H1 (cell line): ENCODE data around the gene GPR141. TPM values are rescaled to one million over a fixed set of nuclear protein-coding genes. Genes with fewer than 3 reads are reported as not detected.

Experiments
- CTCF ChIA-PET: fragments of 300-600 bp; sonication (Branson Sonifier 250); formaldehyde crosslinking; loops from one replicate; lab custom pipeline; 2021; ENCODE audit not compliant: partially characterized antibody; lab: Charles Lee
- POLR2A ChIA-PET: fragments of 300-600 bp; sonication (Branson Sonifier 250); formaldehyde crosslinking; loops from one replicate; lab custom pipeline; 2021; ENCODE audit warnings: inconsistent platforms; ENCODE audit not compliant: partially characterized antibody; lab: Charles Lee
- DNase-seq, 2 experiments: peaks; one replicate each; pipeline versions ENCODE4 v3.0.0 to v3.0.0-alpha.2; 2010 to 2022; ENCODE audit warnings: low spot score in 2 of 2, low read depth in 1 of 2, mixed read lengths in 1 of 2
- FAIRE-seq: peaks from 2 replicates; lab custom pipeline; 2011; peaks lifted over from hg19 to GRCh38; lab: Jason Lieb, UNC
- H2AFZ ChIP-seq: 2 replicates; pipeline ENCODE4 v1.8.1; 2012; ENCODE audit warnings: low read length, inconsistent platforms
- H2AK5ac ChIP-seq: 2 replicates; pipeline ENCODE4 v1.6.1; 2013; ENCODE audit warnings: low read depth, low read length
- H2BK120ac ChIP-seq: replicated peaks from 2 replicates; pipeline ENCODE3; 2013; ENCODE audit warnings: low read depth, low read length, inconsistent platforms
- H2BK12ac ChIP-seq: 2 replicates; pipeline ENCODE4 v1.6.1; 2013; ENCODE audit warnings: low read depth, low read length
- H2BK15ac ChIP-seq: 2 replicates; pipeline ENCODE4 v1.6.1; 2013; ENCODE audit warnings: low read length
- H2BK20ac ChIP-seq: 2 replicates; pipeline ENCODE4 v1.6.1; 2013; ENCODE audit warnings: low read length
- H2BK5ac ChIP-seq: 2 replicates; pipeline ENCODE4 v1.6.1; 2013; ENCODE audit warnings: low read depth, low read length
- H3K14ac ChIP-seq: 2 replicates; pipeline ENCODE4 v1.6.1; 2013; ENCODE audit warnings: inconsistent platforms; ENCODE audit not compliant: insufficient read length
- H3K18ac ChIP-seq: 2 replicates; pipeline ENCODE4 v1.6.1; 2013; ENCODE audit warnings: low read length; ENCODE audit errors: extremely low read depth
- H3K23ac ChIP-seq: 2 replicates; pipeline ENCODE4 v1.6.1; 2013; ENCODE audit warnings: inconsistent platforms; ENCODE audit not compliant: insufficient read length
- H3K23me2 ChIP-seq: 2 replicates; pipeline ENCODE4 v1.6.1; 2013; ENCODE audit warnings: low read depth, low read length
- H3K27ac ChIP-seq: 2 replicates; pipeline ENCODE4 v1.6.1; 2011; ENCODE audit warnings: low read depth, low read length, inconsistent platforms
- H3K27me3 ChIP-seq, 4 experiments: replicated peaks in 1 of 4; 1 replicate in 1 of 4; 2 replicates in 3 of 4; pipeline versions ENCODE4 v1.6.1 to v1.8.1; 2011 to 2013; ENCODE audit warnings: low read length in 3 of 4, mild to moderate bottlenecking in 3 of 4, inconsistent platforms in 2 of 4, mixed read lengths in 2 of 4, moderate library complexity in 1 of 4; ENCODE audit not compliant: control insufficient read depth in 3 of 4, insufficient read depth in 3 of 4; ENCODE audit errors: extremely low read depth in 1 of 4
- H3K36me3 ChIP-seq, 4 experiments: 2 replicates each; pipeline versions ENCODE4 v1.6.1 to v1.8.1; 2011 to 2013; ENCODE audit warnings: mild to moderate bottlenecking in 4 of 4, low read length in 3 of 4, moderate library complexity in 2 of 4, control low read depth in 1 of 4, inconsistent platforms in 1 of 4; ENCODE audit not compliant: insufficient read depth in 4 of 4, control insufficient read depth in 2 of 4
- H3K4ac ChIP-seq: replicated peaks from 2 replicates; pipeline ENCODE3; 2013; ENCODE audit warnings: low read length, low read depth, mixed read lengths, inconsistent platforms; ENCODE audit not compliant: insufficient read length
- H3K4me1 ChIP-seq, 4 experiments: replicated peaks in 1 of 4; 1 replicate in 1 of 4; 2 replicates in 3 of 4; pipeline versions ENCODE4 v1.6.1 to v1.8.1; 2011 to 2013; ENCODE audit warnings: low read length in 3 of 4, inconsistent platforms in 2 of 4, mixed read lengths in 1 of 4; ENCODE audit not compliant: insufficient read depth in 4 of 4, control insufficient read depth in 3 of 4
- H3K4me2 ChIP-seq, 2 experiments: 2 replicates each; pipeline versions ENCODE4 v1.6.1 to v1.8.1; 2011 to 2013; ENCODE audit warnings: low read depth in 2 of 2, low read length in 2 of 2, control low read depth in 1 of 2, inconsistent platforms in 1 of 2, mild to moderate bottlenecking in 1 of 2; ENCODE audit not compliant: insufficient read depth in 1 of 2
- H3K4me3 ChIP-seq, 4 experiments: fragments of 200-600, 300-600 bp in 1 of 4; sonication (generic), shearing (Covaris generic), sonication (Bioruptor Twin) in 1 of 4; 2 replicates each; pipeline versions ENCODE4 v1.5.1 to v1.8.1; 2011 to 2016; ENCODE audit warnings: low read length in 4 of 4, low read depth in 3 of 4, control low read depth in 2 of 4, inconsistent platforms in 2 of 4, mild to moderate bottlenecking in 2 of 4, mixed read lengths in 1 of 4, moderate library complexity in 1 of 4; ENCODE audit not compliant: insufficient read depth in 2 of 4; ENCODE audit errors: extremely low read depth in 1 of 4
- H3K56ac ChIP-seq: replicated peaks from 2 replicates; pipeline ENCODE3; 2013; ENCODE audit warnings: low read depth, mild to moderate bottlenecking, mixed read lengths, low read length, inconsistent platforms; ENCODE audit not compliant: insufficient read length
- H3K79me1 ChIP-seq: 2 replicates; pipeline ENCODE4 v1.6.1; 2013; ENCODE audit warnings: low read depth, low read length, control low read depth
- H3K79me2 ChIP-seq, 2 experiments: 2 replicates each; pipeline versions ENCODE4 v1.6.1 to v1.8.1; 2012 to 2013; ENCODE audit warnings: low read length in 2 of 2, mild to moderate bottlenecking in 2 of 2, inconsistent platforms in 1 of 2; ENCODE audit not compliant: insufficient read depth in 2 of 2, control insufficient read depth in 1 of 2
- H3K9ac ChIP-seq, 4 experiments: replicated peaks in 1 of 4; 1 replicate in 1 of 4; 2 replicates in 3 of 4; pipeline versions ENCODE4 v1.6.1 to v1.8.1; 2011 to 2013; ENCODE audit warnings: low read depth in 3 of 4, low read length in 3 of 4, control low read depth in 2 of 4, mild to moderate bottlenecking in 2 of 4, moderate library complexity in 2 of 4, inconsistent platforms in 1 of 4; ENCODE audit errors: extremely low read depth in 1 of 4
- H3K9me3 ChIP-seq, 2 experiments: 2 replicates each; pipeline versions ENCODE4 v1.6.1 to v1.8.1; 2012 to 2013; ENCODE audit warnings: mild to moderate bottlenecking in 2 of 2, moderate library complexity in 2 of 2, control low read depth in 1 of 2, inconsistent platforms in 1 of 2, low read depth in 1 of 2, low read length in 1 of 2, mixed read lengths in 1 of 2; ENCODE audit not compliant: insufficient read depth in 2 of 2
- H4K20me1 ChIP-seq, 2 experiments: replicated peaks in 1 of 2; 2 replicates each; pipeline versions ENCODE3 to v1.8.1; 2011 to 2013; ENCODE audit warnings: inconsistent platforms in 2 of 2, low read length in 2 of 2, mild to moderate bottlenecking in 1 of 2; ENCODE audit not compliant: insufficient read depth in 2 of 2, control insufficient read depth in 1 of 2
- H4K5ac ChIP-seq: 2 replicates; pipeline ENCODE4 v1.6.1; 2013; ENCODE audit warnings: low read length, low read depth, mixed read lengths, inconsistent platforms; ENCODE audit not compliant: insufficient read length
- H4K8ac ChIP-seq: 2 replicates; pipeline ENCODE4 v1.8.0; 2013; ENCODE audit warnings: mild to moderate bottlenecking, moderate library complexity, low read length, inconsistent platforms; ENCODE audit not compliant: insufficient read depth; ENCODE audit errors: extremely low read depth
- H4K91ac ChIP-seq: replicated peaks from 2 replicates; pipeline ENCODE3; 2013; ENCODE audit warnings: low read length, mixed read lengths, inconsistent platforms; ENCODE audit not compliant: insufficient read length
- BACH1 ChIP-seq: IDR thresholded peaks from 2 replicates; pipeline ENCODE4 v1.6.1; 2012; ENCODE audit warnings: low read length, improper control_type of control experiment
- CEBPB ChIP-seq: IDR thresholded peaks from 2 replicates; pipeline ENCODE4 v1.6.1; 2012; ENCODE audit warnings: low read depth, low read length
- EZH2 ChIP-seq: fragments of 200-600 bp; sonication (generic); IDR thresholded peaks from 2 replicates; pipeline ENCODE4 v1.7.1; 2012; ENCODE audit warnings: low read depth, mild to moderate bottlenecking, moderate library complexity, low read length, inconsistent platforms; ENCODE audit not compliant: severe bottlenecking
- HDAC6 ChIP-seq: IDR thresholded peaks from one replicate; pipeline ENCODE4 v1.7.1; 2012; ENCODE audit warnings: low read depth, mild to moderate bottlenecking, inconsistent platforms, low read length, moderate library complexity
- JUND ChIP-seq: IDR thresholded peaks from 2 replicates; pipeline ENCODE4 v1.6.1; 2011; ENCODE audit warnings: mild to moderate bottlenecking, improper control_type of control experiment, low read length
- SAP30 ChIP-seq: fragments of 300-600 bp; sonication (generic); IDR thresholded peaks from 2 replicates; pipeline ENCODE4 v1.7.1; 2012; ENCODE audit warnings: low read length, moderate library complexity, mild to moderate bottlenecking, inconsistent platforms; ENCODE audit not compliant: insufficient read depth, insufficient replicate concordance
- SIN3A ChIP-seq, 2 experiments: IDR thresholded peaks in 1 of 2; conservative IDR thresholded peaks in 1 of 2; 2 replicates each; pipeline ENCODE4 v1.6.1; 2011 to 2012; ENCODE audit warnings: low read length in 2 of 2, improper control_type of control experiment in 1 of 2, low read depth in 1 of 2, mild to moderate bottlenecking in 1 of 2
- SIX5 ChIP-seq: IDR thresholded peaks from 2 replicates; pipeline ENCODE4 v1.6.1; 2011; ENCODE audit warnings: mild to moderate bottlenecking, low read depth, low read length
- TEAD4 ChIP-seq: IDR thresholded peaks from 2 replicates; pipeline ENCODE4 v1.6.1; 2012; ENCODE audit warnings: low read depth, low read length, inconsistent platforms, mixed read lengths
- ZNF274 ChIP-seq: IDR thresholded peaks from 2 replicates; pipeline ENCODE4 v1.7.0; 2012; ENCODE audit warnings: low read length, borderline replicate concordance; ENCODE audit errors: extremely low read depth
- WGBS, 2 experiments: shearing (Covaris generic) in 1 of 2; methylation state at CpG; one replicate each; pipeline versions ENCODE4 v1.1.6 to v1.1.7; 2013 to 2015; ENCODE audit warnings: low lambda C conversion rate in 2 of 2, mixed read lengths in 2 of 2, inconsistent platforms in 1 of 2, low coverage in 1 of 2, missing lambda C conversion rate in 1 of 2; ENCODE audit not compliant: insufficient replicate concordance in 2 of 2, insufficient coverage in 1 of 2, insufficient read length in 1 of 2; ENCODE audit errors: extremely low coverage in 1 of 2, missing lambda C conversion rate in 1 of 2; 5-methylcytosine and 5-hydroxymethylcytosine counted together
- polyA plus RNA-seq, 7 experiments: library from polyadenylated mRNA; depleted of rRNA in 3 of 7; stranded (reverse) in 5 of 7; unstranded in 2 of 7; fragments of >200 nt in 5 of 7; fragments of 200-250 nt in 2 of 7; gene quantifications; 1 replicate in 5 of 7; 2 replicates in 1 of 7; 4 replicates in 1 of 7; pipeline versions ENCODE4 v1.2.1 to v1.2.3, GENCODE V29; 2011 to 2013; ENCODE audit warnings: missing spikeins in 2 of 7, mixed read lengths in 2 of 7
- total RNA-seq: library from RNA; stranded (reverse); fragmentation: NEBNext Ultra II Directional; extraction: Animal tissue kit (Norgen Biotek cat#: 25700); gene quantifications from 2 replicates; pipeline ENCODE4 v1.2.1, GENCODE V29; 2021
- TF ChIP-seq, protein P1 (sequence below): IDR thresholded peaks from 2 replicates; pipeline ENCODE4 v1.6.1; 2012; ENCODE audit warnings: low read length, inconsistent platforms

GPR141 gene
- total and polyA plus RNA-seq, 2 of the 8 experiments (the other 6 are each of a cell fraction or from before 2014, with no cell fraction given), result 0.45 to 1.0 TPM

- Histone ChIP-seq H3K23ac (no peak overlapping the region), H3K79me1 (no peaks in the 10 kb centered on the region), H3K79me2 (no peaks in the 10 kb centered on the region), H2BK20ac (peak overlapping the region; percentile 21; the same call in 1 of the 2 replicates), H3K36me3 (no peaks in the 10 kb centered on the region), H4K91ac (no peak overlapping the region), H3K23me2 (no peaks in the 10 kb centered on the region), H3K4ac (no peak overlapping the region), H3K14ac (no peak overlapping the region), H3K27me3 (no peaks in the 10 kb centered on the region), H2AFZ (no peak overlapping the region), H3K56ac (no peak overlapping the region), H3K9me3 (no peaks in the 10 kb centered on the region), H3K4me1 (peaks cover 2 to 15% (median 9%) of the 10 kb centered on the region in 4 experiments; a peak in 5 of 7 replicates), H2BK15ac (no peak overlapping the region), H3K4me3 (no peak overlapping the region), H3K9ac (no peak overlapping the region), H2AK5ac (no peak overlapping the region), H2BK5ac (no peak overlapping the region), H4K5ac (no peak overlapping the region), H3K18ac (no peak overlapping the region), H4K20me1 (no peaks in the 10 kb centered on the region), H3K27ac (no peak overlapping the region), H3K4me2 (no peak overlapping the region; a peak in 1 of 4 replicates), H2BK120ac (peak overlapping the region; percentile 34), H2BK12ac (no peak overlapping the region), H4K8ac (no peak overlapping the region)
- CTCF ChIA-PET, result interaction anchor here (0.5 to 1.1 kb wide), 2 partner anchors 16 to 1876 kb away, joined by 3 to 4 read pairs; no protein-coding TSS in a partner anchor
- DNase-seq (no peak), FAIRE-seq (no peak)
- POLR2A ChIA-PET, result no interaction called here
- 76% methylated on average over 6 of the region's 6 CpGs; no CpG with 5 or more reads in 1 of the 2 experiments for WGBS, 2 experiments
- no peak for TF ChIP-seq CEBPB
- TF ChIP-seq JUND, result no peak
- no peak for TF ChIP-seq EZH2
- TF ChIP-seq SIN3A (conservative IDR thresholded peaks at IDR 0.05 in 1 of 2, IDR thresholded peaks at IDR 0.05 in 1 of 2; ENCODE audit: low read depth in 1 of 2, low read length in 2 of 2), result no peak
- no peak for TF ChIP-seq SIX5
- TF ChIP-seq, protein P1, sequence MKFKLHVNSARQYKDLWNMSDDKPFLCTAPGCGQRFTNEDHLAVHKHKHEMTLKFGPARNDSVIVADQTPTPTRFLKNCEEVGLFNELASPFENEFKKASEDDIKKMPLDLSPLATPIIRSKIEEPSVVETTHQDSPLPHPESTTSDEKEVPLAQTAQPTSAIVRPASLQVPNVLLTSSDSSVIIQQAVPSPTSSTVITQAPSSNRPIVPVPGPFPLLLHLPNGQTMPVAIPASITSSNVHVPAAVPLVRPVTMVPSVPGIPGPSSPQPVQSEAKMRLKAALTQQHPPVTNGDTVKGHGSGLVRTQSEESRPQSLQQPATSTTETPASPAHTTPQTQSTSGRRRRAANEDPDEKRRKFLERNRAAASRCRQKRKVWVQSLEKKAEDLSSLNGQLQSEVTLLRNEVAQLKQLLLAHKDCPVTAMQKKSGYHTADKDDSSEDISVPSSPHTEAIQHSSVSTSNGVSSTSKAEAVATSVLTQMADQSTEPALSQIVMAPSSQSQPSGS, result no peak
- TF ChIP-seq TEAD4, result no peak
- TF ChIP-seq SAP30, result no peak
- no peak for TF ChIP-seq ZNF274
- no peak for TF ChIP-seq HDAC6
- TF ChIP-seq BACH1, result no peak
These were observed 18.1 kb upstream of the GPR141 start for GRCh38 chr7:37665352-37666022.
